Right lobe of liver (tissue), 6 donors: ENCODE measurements around the gene PLS3. TPM values are rescaled to one million over a fixed set of nuclear protein-coding genes. Genes with fewer than 3 reads are reported as not detected.

Experiments
- ATAC-seq, 4 donors: fragments of 200-7000 bp; cut with Tn5 transposase; one replicate each; pipeline ENCODE4 v1.9.1; 2020; ENCODE audit warnings: mild to moderate bottlenecking in 4 of 4, moderate library complexity in 4 of 4
- DNase-seq, 3 donors: peaks; one replicate each; pipeline ENCODE4 v3.0.0-alpha.2; 2020
- H3K27ac ChIP-seq, 3 donors: fragments of 200-600 bp; one replicate each; pipeline ENCODE4 v1.8.0; 2022
- H3K27me3 ChIP-seq, 2 donors: fragments of 200-600 bp; one replicate each; pipeline ENCODE4 v1.8.0; 2022
- H3K36me3 ChIP-seq, 4 donors: fragments of 200-600 bp; sonication (generic) in 1 of 4; one replicate each; pipeline versions ENCODE4 v1.5.1 to v1.8.0; 2017 to 2022; ENCODE audit warnings: control low read depth in 1 of 4
- H3K4me1 ChIP-seq, 4 donors: fragments of 200-600 bp; sonication (generic) in 1 of 4; one replicate each; pipeline versions ENCODE4 v1.5.1 to v1.8.0; 2017 to 2022; ENCODE audit warnings: control low read depth in 1 of 4
- H3K4me3 ChIP-seq, 3 donors: fragments of 200-600 bp; one replicate each; pipeline ENCODE4 v1.8.0; 2022
- H3K9me3 ChIP-seq, 4 donors: fragments of 200-600 bp; sonication (generic) in 1 of 4; one replicate each; pipeline versions ENCODE4 v1.5.1 to v1.8.0; 2017 to 2022; ENCODE audit warnings: control low read depth in 1 of 4
- POLR2A ChIP-seq: fragments of 450-650 bp; IDR thresholded peaks from one replicate; pipeline ENCODE4 v1.6.1; 2017; ENCODE audit warnings: antibody characterized with exemption, mild to moderate bottlenecking
- WGBS: methylation state at CpG from one replicate; pipeline ENCODE4 v1.1.6; 2018; ENCODE audit warnings: low coverage, low lambda C conversion rate; ENCODE audit not compliant: insufficient coverage; ENCODE audit errors: missing lambda C conversion rate; 5-methylcytosine and 5-hydroxymethylcytosine counted together
- intact Hi-C, 2 donors: fragments of 100-400 bp; cut with DNase I; formaldehyde crosslinking; loops; one replicate each; pipeline versions ENCODE4 v1.11.2 to v1.14.1; 2022
- total RNA-seq, 6 experiments: library from RNA; depleted of rRNA in 2 of 6; stranded (reverse); fragments of >200 nt in 2 of 6; fragmentation: NEBNext Ultra II Directional in 3 of 6; extraction: Animal tissue kit (Norgen Biotek cat#: 25700) in 3 of 6; gene quantifications; one replicate each; pipeline versions ENCODE4 v1.1.0 to v1.2.4, GENCODE V29; 2016 to 2023
- TF ChIP-seq, protein P1 (sequence below), 4 donors: fragments of 200-600 bp in 3 of 4; fragments of 450-650 bp in 1 of 4; IDR thresholded peaks; one replicate each; pipeline versions ENCODE4 v1.5.1 to v1.8.0; 2016 to 2022; ENCODE audit warnings: antibody characterized with exemption in 4 of 4, mild to moderate bottlenecking in 2 of 4
- donor health status: DM: no; HTN: yes; CAD: no.
- donor health status: DM: no; HTN: no; CAD: no.
- donor health status: DM: no; HTN: no; CAD: no.
- donor health status: DM: no; HTN: yes; CAD: no.
- donor health status: DM: no; HTN: yes; CAD: no.

PLS3 gene
- total RNA-seq, 6 experiments from 2014 or later = 85.3 to 239 (median 114) TPM

GRCh38 chrX:115579786-115580294 lies 18.9 kb downstream of the PLS3 start:
- Histone ChIP-seq H3K27ac (no peak overlapping the region), H3K9me3 (no peaks in the 10 kb centered on the region), H3K27me3 (peaks cover 0 to 7% of the 10 kb centered on the region in 2 donors), H3K4me3 (no peak overlapping the region), H3K36me3 (peaks cover 0 to 2% (median 0%) of the 10 kb centered on the region in 4 donors), H3K4me1 (peaks cover 0 to 21% (median 8%) of the 10 kb centered on the region in 4 donors)
- ATAC-seq = no peak
- intact Hi-C loops = no loop called here
- 68% methylated on average over 4 of the region's 8 CpGs for whole genome bisulfite sequencing
- TF ChIP-seq, protein P1, sequence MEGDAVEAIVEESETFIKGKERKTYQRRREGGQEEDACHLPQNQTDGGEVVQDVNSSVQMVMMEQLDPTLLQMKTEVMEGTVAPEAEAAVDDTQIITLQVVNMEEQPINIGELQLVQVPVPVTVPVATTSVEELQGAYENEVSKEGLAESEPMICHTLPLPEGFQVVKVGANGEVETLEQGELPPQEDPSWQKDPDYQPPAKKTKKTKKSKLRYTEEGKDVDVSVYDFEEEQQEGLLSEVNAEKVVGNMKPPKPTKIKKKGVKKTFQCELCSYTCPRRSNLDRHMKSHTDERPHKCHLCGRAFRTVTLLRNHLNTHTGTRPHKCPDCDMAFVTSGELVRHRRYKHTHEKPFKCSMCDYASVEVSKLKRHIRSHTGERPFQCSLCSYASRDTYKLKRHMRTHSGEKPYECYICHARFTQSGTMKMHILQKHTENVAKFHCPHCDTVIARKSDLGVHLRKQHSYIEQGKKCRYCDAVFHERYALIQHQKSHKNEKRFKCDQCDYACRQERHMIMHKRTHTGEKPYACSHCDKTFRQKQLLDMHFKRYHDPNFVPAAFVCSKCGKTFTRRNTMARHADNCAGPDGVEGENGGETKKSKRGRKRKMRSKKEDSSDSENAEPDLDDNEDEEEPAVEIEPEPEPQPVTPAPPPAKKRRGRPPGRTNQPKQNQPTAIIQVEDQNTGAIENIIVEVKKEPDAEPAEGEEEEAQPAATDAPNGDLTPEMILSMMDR (IDR thresholded peaks at IDR 0.05) = no peak
- TF ChIP-seq POLR2A = no peak
- DNase-seq = no peak

DNA sequence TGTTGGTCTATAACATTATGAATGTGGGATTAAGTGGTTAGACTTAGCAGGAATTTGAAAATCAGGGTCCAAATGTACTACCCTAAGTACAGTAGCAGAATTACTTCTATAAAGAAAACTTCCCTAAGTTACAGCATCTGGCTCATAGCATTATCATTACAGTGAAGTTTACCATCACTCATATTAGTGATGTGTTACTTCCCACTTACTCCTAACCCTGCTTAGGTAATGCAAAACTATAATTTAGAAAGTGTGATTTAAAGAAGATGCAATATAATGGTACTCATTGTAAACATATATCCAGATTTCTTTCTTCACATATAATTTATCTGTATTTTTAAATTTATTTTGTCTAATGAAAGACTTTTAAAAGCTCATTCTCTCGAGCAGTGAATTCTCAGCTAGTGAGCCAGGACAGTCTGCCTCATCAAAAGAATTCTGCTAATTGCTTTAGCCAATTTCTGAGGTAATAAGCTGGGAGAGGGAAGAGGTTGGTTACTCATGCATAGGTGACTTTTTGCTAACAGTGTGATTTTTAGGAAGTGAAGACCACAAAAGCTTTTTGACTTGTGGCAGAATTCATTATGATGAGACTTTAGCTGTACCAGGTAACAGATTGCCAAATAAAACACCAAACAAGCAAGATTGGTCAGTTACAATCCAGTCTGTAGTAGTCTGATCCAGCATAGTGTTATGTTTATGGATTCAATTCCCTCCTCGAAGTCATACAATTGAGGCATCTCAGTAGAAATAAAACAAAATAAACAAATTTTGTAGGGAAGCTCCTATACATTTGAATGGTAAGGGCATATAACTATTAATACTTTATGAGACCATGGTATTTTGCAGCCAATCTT lies 21.0 kb downstream of the PLS3 start:
- no peak for TF ChIP-seq POLR2A
- TF ChIP-seq, protein P1 (IDR thresholded peaks at IDR 0.05) = no peak
- WGBS = 19% methylated on average over 2 of the region's 2 CpGs
- DNase-seq (no peak), ATAC-seq (peak in 2 of 4 donors; percentile 35 to 44)
- Histone ChIP-seq H3K36me3 (no peaks in the 10 kb centered on the region), H3K4me1 (peaks cover 0 to 27% (median 10%) of the 10 kb centered on the region in 4 donors), H3K27ac (peak overlapping the region in 1 of 3 donors; percentile 20), H3K9me3 (no peaks in the 10 kb centered on the region), H3K27me3 (peaks cover 0 to 7% of the 10 kb centered on the region in 2 donors), H3K4me3 (no peak overlapping the region)
- intact Hi-C loops = no loop called here

- ATAC-seq = peak; percentile 53 to 71 (median 56)
- TF ChIP-seq POLR2A = no peak
- TF ChIP-seq, protein P1 (IDR thresholded peaks at IDR 0.05) = no peak
- Histone ChIP-seq H3K27ac (peak overlapping the region in 1 of 3 donors; percentile 26), H3K4me1 (peaks cover 0 to 30% (median 10%) of the 10 kb centered on the region in 4 donors), H3K4me3 (no peak overlapping the region), H3K27me3 (peaks cover 1 to 7% of the 10 kb centered on the region in 2 donors), H3K36me3 (no peaks in the 10 kb centered on the region), H3K9me3 (no peaks in the 10 kb centered on the region)
- intact Hi-C loops = no loop called here
- no peak for DNase-seq
- whole genome bisulfite sequencing = 39% methylated on average over 13 of the region's 13 CpGs
Measured at GRCh38 chrX:115582616-115583495, 21.9 kb downstream of the PLS3 start.

DNA sequence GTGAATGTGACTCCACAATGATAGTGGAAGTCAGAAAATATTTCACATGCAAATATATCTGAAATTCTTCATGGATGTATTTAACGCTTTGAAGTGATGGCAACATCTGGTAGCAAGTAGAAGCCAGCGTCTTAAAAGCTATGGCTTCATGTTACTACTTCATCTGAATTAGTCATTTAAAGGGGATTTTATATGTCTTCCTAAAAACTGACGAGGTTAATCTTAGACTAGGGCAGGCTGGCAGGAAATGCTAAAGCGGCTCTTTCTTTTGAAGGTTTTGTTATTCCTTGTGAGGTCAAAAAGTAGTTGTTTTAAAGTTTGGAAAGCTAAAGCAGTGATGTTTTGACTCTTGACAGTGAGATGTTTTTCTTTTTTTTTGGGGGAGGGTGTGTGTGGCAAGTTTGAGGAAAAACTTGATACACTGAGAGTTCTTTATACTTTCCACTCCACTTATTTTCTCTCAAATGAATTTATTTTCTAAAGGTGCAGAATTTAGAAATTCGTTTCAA lies 22.6 kb downstream of the PLS3 start:
- intact Hi-C loops = no loop called here
- H3K36me3 ChIP-seq = no peaks in the 10 kb centered on the region
- H3K27me3 ChIP-seq = peaks cover 5 to 7% of the 10 kb centered on the region in 2 donors
- WGBS = 15% methylated on average over 5 of the region's 5 CpGs
- TF ChIP-seq, protein P1 (IDR thresholded peaks at IDR 0.05) = no peak
- TF ChIP-seq POLR2A = no peak
- H3K9me3 ChIP-seq = no peaks in the 10 kb centered on the region
- DNase-seq (no peak), ATAC-seq (no peak)
- no peak overlapping the region for H3K4me3 ChIP-seq
- H3K27ac ChIP-seq = peak overlapping the region in 1 of 3 donors; percentile 26
- peaks cover 0 to 35% (median 10%) of the 10 kb centered on the region in 4 donors for H3K4me1 ChIP-seq
